Neural cell (in vitro differentiated cells): ENCODE data around the gene NATD1. TPM values are rescaled to one million over a fixed set of nuclear protein-coding genes. Genes with fewer than 3 reads are reported as not detected.

Source experiments
- H2AFZ ChIP-seq: fragments of 200-600, 300-800 bp; sonication (generic), shearing (Covaris generic); 2 replicates; pipeline ENCODE4 v1.6.0; 2014; ENCODE audit warnings: low read depth, mild to moderate bottlenecking, antibody characterized with exemption, low read length, moderate library complexity
- H3F3A ChIP-seq: fragments of 200-600 bp; shearing (Covaris generic); 2 replicates; pipeline ENCODE4 v1.6.1; 2016; ENCODE audit warnings: mild to moderate bottlenecking, moderate library complexity, mixed read lengths, antibody characterized with exemption, low read length; ENCODE audit not compliant: insufficient read depth, poor library complexity, severe bottlenecking
- H3K27ac ChIP-seq: fragments of 200-600, 300-800 bp; sonication (generic), shearing (Covaris generic); 2 replicates; pipeline ENCODE4 v1.5.1; 2014; ENCODE audit warnings: mild to moderate bottlenecking, low read length, moderate library complexity
- H3K27me3 ChIP-seq: fragments of 300-800, 200-600 bp; sonication (generic), shearing (Covaris generic); 2 replicates; pipeline ENCODE4 v1.6.0; 2014; ENCODE audit warnings: mild to moderate bottlenecking, low read depth, low read length, moderate library complexity; ENCODE audit not compliant: insufficient read depth
- H3K36me3 ChIP-seq: fragments of 300-800, 200-600 bp; sonication (generic), shearing (Covaris generic); 2 replicates; pipeline ENCODE4 v1.5.1; 2014; ENCODE audit warnings: mild to moderate bottlenecking, antibody characterized with exemption, low read length, moderate library complexity; ENCODE audit not compliant: insufficient read depth
- H3K4me2 ChIP-seq: fragments of 300-800, 200-600 bp; sonication (generic), shearing (Covaris generic); 2 replicates; pipeline ENCODE4 v1.6.0; 2014; ENCODE audit warnings: mild to moderate bottlenecking, low read length
- H3K4me3 ChIP-seq: fragments of 300-800, 200-600 bp; sonication (generic), shearing (Covaris generic); 2 replicates; pipeline ENCODE4 v1.5.1; 2014; ENCODE audit warnings: mild to moderate bottlenecking, low read length, moderate library complexity
- H3K79me2 ChIP-seq: fragments of 200-600 bp; shearing (Covaris generic); replicated peaks from 2 replicates; pipeline ENCODE4 v1.6.0; 2014; ENCODE audit warnings: mild to moderate bottlenecking, low read length, moderate library complexity; ENCODE audit not compliant: insufficient read depth
- H3K9ac ChIP-seq: fragments of 300-800, 200-600 bp; sonication (generic), shearing (Covaris generic); 2 replicates; pipeline ENCODE4 v1.6.1; 2016; ENCODE audit warnings: mild to moderate bottlenecking, low read length, mixed read lengths
- H3K9me2 ChIP-seq: fragments of 200-600 bp; shearing (Covaris generic); 2 replicates; pipeline ENCODE4 v1.6.1; 2016; ENCODE audit warnings: mild to moderate bottlenecking, low read length, mixed read lengths; ENCODE audit not compliant: insufficient read depth
- H3K9me3 ChIP-seq: fragments of 200-600, 300-800 bp; sonication (generic), shearing (Covaris generic); 2 replicates; pipeline ENCODE4 v1.6.1; 2016; ENCODE audit warnings: mild to moderate bottlenecking, mixed run types, low read length, moderate library complexity, mixed read lengths
- H4K20me1 ChIP-seq: fragments of 200-600 bp; shearing (Covaris generic); 2 replicates; pipeline ENCODE4 v1.6.1; 2016; ENCODE audit warnings: mild to moderate bottlenecking, mixed run types; ENCODE audit not compliant: insufficient read depth
- CTCF ChIP-seq: fragments of 450-650 bp; IDR thresholded peaks from 2 replicates; pipeline ENCODE4 v1.5.1; 2014; ENCODE audit warnings: antibody characterized with exemption, mild to moderate bottlenecking, moderate library complexity; ENCODE audit not compliant: poor library complexity, severe bottlenecking
- EP300 ChIP-seq: fragments of 450-650 bp; conservative IDR thresholded peaks from 2 replicates; pipeline ENCODE4 v1.6.1; 2014; ENCODE audit warnings: antibody characterized with exemption, mild to moderate bottlenecking, moderate library complexity; ENCODE audit not compliant: poor library complexity, severe bottlenecking
- EZH2 ChIP-seq: fragments of 200-600, 300-800 bp; shearing (Covaris generic), sonication (generic); IDR thresholded peaks from 2 replicates; pipeline ENCODE4 v1.6.1; 2014; ENCODE audit warnings: antibody characterized with exemption, low read length, borderline replicate concordance, mild to moderate bottlenecking; ENCODE audit not compliant: insufficient read depth, poor library complexity, severe bottlenecking
- MXI1 ChIP-seq: fragments of 450-650 bp; conservative IDR thresholded peaks from 2 replicates; pipeline ENCODE4 v1.6.1; 2014; ENCODE audit warnings: antibody characterized with exemption, mild to moderate bottlenecking; ENCODE audit not compliant: poor library complexity, severe bottlenecking
- POLR2AphosphoS5 ChIP-seq: IDR thresholded peaks from 2 replicates; pipeline ENCODE4 v1.6.1; 2012
- RAD21 ChIP-seq: fragments of 450-650 bp; conservative IDR thresholded peaks from 2 replicates; pipeline ENCODE4 v1.6.1; 2014; ENCODE audit warnings: antibody characterized with exemption, mild to moderate bottlenecking, moderate library complexity
- SMC3 ChIP-seq: fragments of 450-650 bp; conservative IDR thresholded peaks from 2 replicates; pipeline ENCODE4 v1.6.1; 2014; ENCODE audit warnings: antibody characterized with exemption, mild to moderate bottlenecking, moderate library complexity; ENCODE audit not compliant: poor library complexity
- TAF1 ChIP-seq: IDR thresholded peaks from 2 replicates; pipeline ENCODE4 v1.6.1; 2012; ENCODE audit warnings: low read depth
- polyA plus RNA-seq: library from polyadenylated mRNA; depleted of rRNA; stranded (reverse); fragments of >200 nt; gene quantifications from 2 replicates; pipeline ENCODE4 v1.2.3, GENCODE V29; 2014
- TF ChIP-seq, protein P1 (sequence below): IDR thresholded peaks from 2 replicates; pipeline ENCODE4 v1.6.1; 2012; ENCODE audit warnings: borderline replicate concordance

The NATD1 gene
- polyA plus RNA-seq, 1 donor from 2014 or later: 2.8 TPM

DNA sequence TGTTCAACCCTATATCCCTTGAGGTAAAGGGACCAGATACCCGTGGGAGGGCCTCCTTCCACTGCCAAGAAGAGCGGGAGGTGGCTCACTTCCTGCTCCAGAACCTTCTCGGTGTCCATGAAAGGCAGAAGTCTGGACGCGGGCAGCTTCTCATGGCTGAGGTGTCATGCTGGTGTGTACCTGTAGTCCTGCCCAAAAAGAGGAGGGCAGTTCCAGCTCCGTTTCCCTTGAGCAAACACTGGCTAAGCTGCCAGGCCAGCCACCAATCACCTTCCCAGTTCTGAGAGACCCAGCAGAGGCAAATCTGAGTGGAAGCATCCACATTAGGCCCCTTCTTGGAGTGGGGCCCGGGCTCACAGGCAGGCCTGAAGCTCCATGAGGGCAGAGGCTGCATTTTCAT, 44.9 kb downstream of the NATD1 start:
- Histone ChIP-seq H3K36me3 (no peaks in the 10 kb centered on the region), H3K4me3 (no peak overlapping the region), H3K9ac (no peak overlapping the region), H3K4me2 (no peak overlapping the region), H3K9me2 (no peaks in the 10 kb centered on the region), H2AFZ (no peak overlapping the region), H4K20me1 (no peaks in the 10 kb centered on the region), H3K27me3 (no peaks in the 10 kb centered on the region), H3K9me3 (no peaks in the 10 kb centered on the region), H3K27ac (no peak overlapping the region), H3K79me2 (peaks cover 83% of the 10 kb centered on the region), H3F3A (no peaks in the 10 kb centered on the region)
- TF ChIP-seq CTCF: no peak
- no peak for TF ChIP-seq TAF1
- no peak for TF ChIP-seq EZH2
- TF ChIP-seq, protein P1, sequence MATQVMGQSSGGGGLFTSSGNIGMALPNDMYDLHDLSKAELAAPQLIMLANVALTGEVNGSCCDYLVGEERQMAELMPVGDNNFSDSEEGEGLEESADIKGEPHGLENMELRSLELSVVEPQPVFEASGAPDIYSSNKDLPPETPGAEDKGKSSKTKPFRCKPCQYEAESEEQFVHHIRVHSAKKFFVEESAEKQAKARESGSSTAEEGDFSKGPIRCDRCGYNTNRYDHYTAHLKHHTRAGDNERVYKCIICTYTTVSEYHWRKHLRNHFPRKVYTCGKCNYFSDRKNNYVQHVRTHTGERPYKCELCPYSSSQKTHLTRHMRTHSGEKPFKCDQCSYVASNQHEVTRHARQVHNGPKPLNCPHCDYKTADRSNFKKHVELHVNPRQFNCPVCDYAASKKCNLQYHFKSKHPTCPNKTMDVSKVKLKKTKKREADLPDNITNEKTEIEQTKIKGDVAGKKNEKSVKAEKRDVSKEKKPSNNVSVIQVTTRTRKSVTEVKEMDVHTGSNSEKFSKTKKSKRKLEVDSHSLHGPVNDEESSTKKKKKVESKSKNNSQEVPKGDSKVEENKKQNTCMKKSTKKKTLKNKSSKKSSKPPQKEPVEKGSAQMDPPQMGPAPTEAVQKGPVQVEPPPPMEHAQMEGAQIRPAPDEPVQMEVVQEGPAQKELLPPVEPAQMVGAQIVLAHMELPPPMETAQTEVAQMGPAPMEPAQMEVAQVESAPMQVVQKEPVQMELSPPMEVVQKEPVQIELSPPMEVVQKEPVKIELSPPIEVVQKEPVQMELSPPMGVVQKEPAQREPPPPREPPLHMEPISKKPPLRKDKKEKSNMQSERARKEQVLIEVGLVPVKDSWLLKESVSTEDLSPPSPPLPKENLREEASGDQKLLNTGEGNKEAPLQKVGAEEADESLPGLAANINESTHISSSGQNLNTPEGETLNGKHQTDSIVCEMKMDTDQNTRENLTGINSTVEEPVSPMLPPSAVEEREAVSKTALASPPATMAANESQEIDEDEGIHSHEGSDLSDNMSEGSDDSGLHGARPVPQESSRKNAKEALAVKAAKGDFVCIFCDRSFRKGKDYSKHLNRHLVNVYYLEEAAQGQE: no peak
- TF ChIP-seq MXI1: no peak
- TF ChIP-seq SMC3: no peak
- no peak for TF ChIP-seq EP300
- no peak for TF ChIP-seq RAD21
- no peak for TF ChIP-seq POLR2AphosphoS5

- no peak overlapping the region for H3K27ac ChIP-seq
- no peaks in the 10 kb centered on the region for H3F3A ChIP-seq
- no peaks in the 10 kb centered on the region for H3K9me3 ChIP-seq
- no peak overlapping the region for H2AFZ ChIP-seq
- no peak overlapping the region for H3K9ac ChIP-seq
- no peak overlapping the region for H3K4me3 ChIP-seq
- no peak for TF ChIP-seq MXI1
- TF ChIP-seq EP300: no peak
- no peak for TF ChIP-seq EZH2
- no peak for TF ChIP-seq POLR2AphosphoS5
- no peak for TF ChIP-seq SMC3
- TF ChIP-seq CTCF: no peak
- TF ChIP-seq TAF1: no peak
- TF ChIP-seq RAD21: no peak
- TF ChIP-seq, protein P1: no peak
- H3K27me3 ChIP-seq: no peaks in the 10 kb centered on the region
- no peaks in the 10 kb centered on the region for H3K36me3 ChIP-seq
- no peaks in the 10 kb centered on the region for H3K9me2 ChIP-seq
- peaks cover 71% of the 10 kb centered on the region for H3K79me2 ChIP-seq
- H3K4me2 ChIP-seq: no peak overlapping the region
- H4K20me1 ChIP-seq: no peaks in the 10 kb centered on the region
Observed at GRCh38 chr17:21204935-21205334, 48.3 kb downstream of the NATD1 start.
